ENCODE measurements around the gene CHTOP.

CHTOP gene

GRCh38 chr1:153626904-153627714 lies 6.8 kb upstream of the CHTOP start, which contains the start of gene S100A13 (continued):
- TF ChIP-seq PRDM2 (tag by site-specific recombination; IDR thresholded peaks at IDR 0.05; ENCODE audit: borderline replicate concordance) (no peak), SP3 (tag by site-specific recombination; IDR thresholded peaks at IDR 0.05) (peak; percentile 27), SP2 (tag by site-specific recombination; IDR thresholded peaks at IDR 0.05) (peak; percentile 21; the same call in 1 of the 2 replicates), ZNF366 (tag by site-specific recombination; conservative IDR thresholded peaks at IDR 0.05) (peak; percentile 77), GLIS1 (tag by site-specific recombination; IDR thresholded peaks at IDR 0.05) (peak; percentile 89), KLF16 (tag by site-specific recombination; IDR thresholded peaks at IDR 0.05) (peak; percentile 22; the same call in 1 of the 2 replicates), ZNF133 (tag by site-specific recombination; IDR thresholded peaks at IDR 0.05) (no peak), ZNF132 (tag by site-specific recombination; IDR thresholded peaks at IDR 0.05; ENCODE audit: borderline replicate concordance) (no peak), ZNF280C (tag by site-specific recombination; IDR thresholded peaks at IDR 0.05) (no peak), WT1 (tag by site-specific recombination; IDR thresholded peaks at IDR 0.05) (peak; percentile 16; the same call in 1 of the 2 replicates), KLF1 (tag by site-specific recombination; IDR thresholded peaks at IDR 0.05) (no peak; the same call in none of the 2 replicates), ZBTB20 (tag by site-specific recombination; IDR thresholded peaks at IDR 0.05) (peak; percentile 62; the same call in 1 of the 2 replicates), ZNF416 (tag by site-specific recombination; IDR thresholded peaks at IDR 0.05) (no peak)

- ChIA-PET CTCF (interaction anchor here (0.5 to 7.4 kb wide), 42 partner anchors 9 to 340 kb away, joined by 3 to 54 read pairs (median 5); partner anchors contain the start of genes CREB3L4, S100A14, S100A16 and S100A2), POLR2A (interaction anchor here (0.6 to 2.9 kb wide), 28 partner anchors 9 to 1455 kb away, joined by 3 to 24 read pairs (median 8); partner anchors contain the start of genes JTB, RPS27, S100A14 and S100A16)
- H3K4me3 ChIP-seq (ENCODE audit: low read depth, low read length), result peak within 1 kb of the TSS; percentile 55
- 0 out of 2 replicates have a peak, but pooled peaks cover 3% of the 10 kb centered on the region for H3K4me1 ChIP-seq (ENCODE audit: control insufficient read depth, insufficient read depth, low read length)
- no peaks in the 10 kb centered on the region for H3K9me3 ChIP-seq (ENCODE audit: control insufficient read depth, insufficient read depth, low read depth, low read length)
- peak within 1 kb of the TSS; percentile 61 for H3K27ac ChIP-seq (ENCODE audit: extremely low read depth, low read depth, low read length)
- peaks cover 0 to 23% of the 10 kb centered on the region in 2 experiments; a peak in 2 of 3 replicates for H3K36me3 ChIP-seq (ENCODE audit: control insufficient read depth in 2 of 2, insufficient read depth in 1 of 2, low read length in 2 of 2)
- TF ChIP-seq KLF1 (tag by site-specific recombination; IDR thresholded peaks at IDR 0.05), result peak; percentile 27; the same call in 1 of the 2 replicates
- TF ChIP-seq ZNF26 (tag by site-specific recombination; IDR thresholded peaks at IDR 0.05), result no peak
- TF ChIP-seq REPIN1 (tag by site-specific recombination; IDR thresholded peaks at IDR 0.05; ENCODE audit: low read depth), result no peak
- 0 out of 2 replicates have a peak, but pooled peaks have one; percentile 45 for TF ChIP-seq ZNF335 (tag by site-specific recombination; conservative IDR thresholded peaks at IDR 0.05)
- peak; percentile 59; the same call in 1 of the 2 replicates for TF ChIP-seq ZNF10 (tag by site-specific recombination; IDR thresholded peaks at IDR 0.05)
- TF ChIP-seq ZNF837 (tag by site-specific recombination; IDR thresholded peaks at IDR 0.05), result no peak
- no peak for TF ChIP-seq HOXD13 (CRISPR knock-in tag; IDR thresholded peaks at IDR 0.05; ENCODE audit: borderline replicate concordance)
- peak; percentile 79 for TF ChIP-seq ZNF600 (tag by site-specific recombination; IDR thresholded peaks at IDR 0.05)
- peak; percentile 67 for TF ChIP-seq GLIS2 (tag by site-specific recombination; IDR thresholded peaks at IDR 0.05)
- TF ChIP-seq SCRT1 (tag by site-specific recombination; IDR thresholded peaks at IDR 0.05; ENCODE audit: borderline replicate concordance), result 0 out of 2 replicates have a peak, but pooled peaks have one; percentile 15
Observed at GRCh38 chr1:153627715-153628626, 5.9 kb upstream of the CHTOP start, which contains the start of gene S100A1. TSS of gene S100A1 (plus strand) at chr1:153628434. CDS start at chr1:153630522, 2,088 bp downstream.
